GM18951 (cell line): ENCODE data around the gene AP1M2.
"Not testable (repeated sequence)": the region's sequence is repeated elsewhere in the genome, so short reads cannot be mapped to it uniquely, and the experiment has no call there.

Source experiments
- POLR2A ChIP-seq: IDR thresholded peaks from 4 replicates; pipeline ENCODE4 v1.6.1; 2011; ENCODE audit warnings: mild to moderate bottlenecking; ENCODE audit not compliant: insufficient read length, insufficient read depth; ENCODE audit errors: extremely low read depth
- in situ Hi-C: fragments of 300-500 bp; cut with MboI; formaldehyde crosslinking; loops from one replicate; pipeline ENCODE4 v1.12.0; 2022; ENCODE audit warnings: low sequenced_read_pairs, mixed read lengths, inconsistent platforms; ENCODE audit not compliant: unreplicated experiment

The AP1M2 gene

GRCh38 chr19:10550336-10550735, 36.8 kb downstream of the AP1M2 start:
- no peak for TF ChIP-seq POLR2A
- in situ Hi-C loops: no loop called here

DNA sequence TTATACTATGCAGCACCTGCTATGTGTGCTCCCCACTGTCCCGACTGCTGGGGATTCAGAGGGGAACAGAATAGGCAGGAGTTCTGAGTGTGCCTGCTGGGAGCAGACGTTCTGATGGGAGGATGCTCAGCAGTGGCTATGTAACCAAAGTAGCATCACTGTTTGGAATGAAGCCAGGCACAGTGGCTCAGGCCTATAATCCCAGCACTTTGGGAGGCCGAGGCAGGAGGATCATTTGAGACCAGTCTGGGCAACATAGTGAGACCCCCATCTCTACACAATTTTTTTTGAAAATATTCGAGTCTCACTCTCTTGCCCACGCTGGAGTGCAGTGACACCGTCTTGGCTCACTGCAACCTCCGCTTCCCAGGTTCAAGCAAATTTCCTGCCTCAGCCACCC, 37.4 kb downstream of the AP1M2 start:
- TF ChIP-seq POLR2A: no peak
- in situ Hi-C loops: no loop called here

GRCh38 chr19:10548746-10549276, 38.3 kb downstream of the AP1M2 start:
- in situ Hi-C loops: no loop called here
- TF ChIP-seq POLR2A: no peak

DNA sequence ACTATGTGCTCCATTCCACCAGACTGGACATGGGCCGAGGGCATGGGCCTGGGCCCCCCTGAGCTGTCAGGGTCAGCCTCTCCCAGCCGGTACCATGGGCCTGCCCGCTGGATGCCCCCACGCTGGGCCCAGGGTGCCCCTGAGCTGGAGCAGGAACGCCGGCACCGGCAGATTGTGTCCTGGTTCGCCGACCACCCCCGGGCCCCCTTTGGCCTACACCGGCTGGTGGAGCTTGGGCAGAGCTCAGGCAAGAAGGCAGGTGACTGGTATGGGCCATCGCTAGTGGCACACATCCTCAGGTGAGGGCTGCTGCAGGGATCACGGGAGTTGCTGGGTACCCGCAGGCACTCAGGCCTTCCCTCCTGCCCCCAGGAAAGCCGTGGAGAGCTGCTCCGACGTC, 40.3 kb downstream of the AP1M2 start:
- TF ChIP-seq POLR2A: no peak
- in situ Hi-C loops: no loop called here

- in situ Hi-C loops: no loop called here
- no peak for TF ChIP-seq POLR2A
Observed at GRCh38 chr19:10544753-10545251, 42.3 kb downstream of the AP1M2 start.

DNA sequence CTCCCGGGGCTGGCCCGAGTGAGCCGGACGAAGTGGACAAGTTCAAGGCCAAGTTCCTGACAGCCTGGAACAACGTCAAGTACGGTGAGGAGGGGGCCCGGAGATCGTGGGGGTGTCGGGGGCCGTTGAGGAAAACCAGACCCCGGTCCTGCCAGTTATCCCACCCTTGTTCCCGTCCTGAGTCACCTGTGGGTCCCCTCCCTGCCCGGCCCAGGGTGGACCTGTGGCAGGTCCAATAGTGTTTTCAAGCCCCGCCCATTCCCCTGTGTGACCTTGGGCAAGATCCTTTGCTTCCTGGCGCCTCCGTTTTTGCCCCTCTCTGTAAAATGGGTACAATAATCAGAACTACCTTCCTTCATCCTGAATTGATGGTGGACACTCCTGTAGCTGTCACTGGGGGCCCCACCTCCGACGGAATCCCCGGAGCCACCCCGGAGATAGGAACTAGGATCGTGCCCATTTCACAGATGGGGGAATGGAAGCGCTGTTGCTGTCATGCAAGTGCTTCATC, 42.8 kb downstream of the AP1M2 start:
- in situ Hi-C loops: no loop called here
- no peak for TF ChIP-seq POLR2A

GRCh38 chr19:10543420-10544241, 43.5 kb downstream of the AP1M2 start, which contains the start of gene ATG4D:
Gene ATG4D, plus strand, starts transcription at chr19:10543904. Its CDS starts 187 bp downstream, at chr19:10544091.
- TF ChIP-seq POLR2A: peak; percentile 89
- in situ Hi-C loops: no loop called here

- TF ChIP-seq POLR2A: no peak
- in situ Hi-C loops: no loop called here
Observed at GRCh38 chr19:10543059-10543419, 44.1 kb downstream of the AP1M2 start.

DNA sequence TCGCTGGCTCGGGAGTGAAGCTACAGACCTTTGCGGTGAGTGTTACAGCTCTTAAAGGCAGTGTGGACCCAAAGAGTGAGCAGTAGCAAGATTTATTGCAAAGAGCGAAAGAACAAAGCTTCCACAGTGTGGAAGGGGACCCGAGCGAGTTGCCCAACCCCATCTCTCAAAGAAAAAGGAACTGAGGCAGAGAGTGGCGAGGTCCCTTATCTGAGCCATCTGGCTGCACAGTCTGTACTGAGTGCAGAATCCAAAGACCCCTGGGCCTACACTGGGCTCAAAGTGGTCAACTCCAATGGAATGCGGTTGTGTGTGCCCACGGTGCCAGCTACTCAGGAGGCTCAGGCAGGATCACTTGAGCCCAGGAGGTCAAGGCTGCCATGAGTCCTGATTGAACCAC, 48.1 kb downstream of the AP1M2 start:
- in situ Hi-C loops: not testable (repeated sequence)

- in situ Hi-C loops: no loop called here
Observed at GRCh38 chr19:10538204-10538983, 48.7 kb downstream of the AP1M2 start.

DNA sequence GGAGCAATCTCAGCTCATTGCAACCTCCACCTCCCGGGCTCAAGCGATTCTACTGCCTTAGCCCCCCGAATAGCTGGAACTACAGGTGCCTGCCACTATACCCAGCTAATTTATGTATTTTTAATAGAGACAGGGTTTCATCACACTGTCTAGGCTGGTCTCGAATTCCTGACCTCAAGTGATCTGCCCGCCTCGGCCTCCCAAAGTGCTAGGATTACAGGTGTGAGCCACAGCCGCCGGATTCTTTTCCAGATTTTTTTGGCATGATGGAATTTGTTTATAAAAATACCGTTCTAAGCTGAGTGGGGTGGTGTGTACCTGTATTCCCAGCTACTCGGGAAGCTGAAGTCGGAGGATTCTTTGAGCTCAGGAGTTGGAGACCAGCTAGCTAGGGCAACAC, 49.4 kb downstream of the AP1M2 start:
- in situ Hi-C loops: no loop called here
- no peak for TF ChIP-seq POLR2A

More at GRCh38 chr19:10538204-10538983, 48.7 kb downstream of the AP1M2 start:
- no peak for TF ChIP-seq POLR2A

DNA sequence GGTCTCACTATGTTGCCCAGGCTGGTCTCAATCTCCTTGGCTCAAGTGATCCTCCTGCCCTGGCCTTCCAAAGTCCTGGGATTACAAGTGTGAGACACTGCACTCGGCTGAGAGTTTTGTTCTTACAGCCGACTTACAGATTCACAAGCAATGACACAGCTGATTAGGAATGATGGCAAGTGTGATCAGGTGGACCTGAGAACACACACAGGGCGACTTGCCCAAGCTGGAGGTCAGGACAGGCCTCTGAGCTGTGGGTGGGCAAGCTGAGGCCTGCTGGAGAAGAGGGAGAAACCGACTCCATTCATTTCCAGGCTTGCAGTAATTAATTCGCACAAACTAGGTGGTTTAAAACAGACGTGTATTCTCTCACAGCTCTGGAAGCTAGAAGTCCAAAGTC, 51.5 kb downstream of the AP1M2 start:
- in situ Hi-C loops: no loop called here
- TF ChIP-seq POLR2A: no peak

GRCh38 chr19:10533646-10534386, 53.3 kb downstream of the AP1M2 start:
- TF ChIP-seq POLR2A: no peak
- in situ Hi-C loops: no loop called here
